ENCODE results near the gene HOXD10. TPM values are rescaled to one million over a fixed set of nuclear protein-coding genes. Genes with fewer than 3 reads are reported as not detected.

Gene HOXD10
- total RNA-seq, 1 experiment from 2014 or later, result not detected

DNA sequence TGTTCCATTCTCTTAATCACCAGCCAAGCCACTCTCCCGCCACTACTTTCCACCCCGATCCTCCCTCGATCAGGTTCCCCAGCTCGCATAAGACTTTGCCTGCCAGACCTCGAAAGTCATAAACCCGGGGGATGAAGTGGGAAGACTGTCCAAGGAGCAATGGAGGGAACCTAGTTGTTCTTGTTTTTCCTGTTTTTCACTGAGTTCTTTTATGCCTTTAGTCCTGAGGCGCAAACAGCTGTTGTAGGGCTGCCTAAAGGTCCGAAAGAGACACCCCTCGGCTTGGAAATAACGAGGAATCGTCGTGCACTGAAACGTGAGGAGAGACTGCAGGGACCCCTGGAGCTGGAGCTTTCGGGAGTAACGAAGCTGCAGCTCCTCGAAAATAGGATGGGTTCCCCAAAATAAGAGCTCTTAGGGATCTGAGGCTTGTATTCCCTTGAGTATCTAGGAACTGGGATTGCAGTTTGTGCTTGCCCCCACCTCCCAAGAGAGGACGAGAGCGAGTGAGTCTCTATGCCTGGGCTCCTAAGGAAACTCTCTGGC lies 18.7 kb upstream of the HOXD10 start:
- no peak for DNase-seq (ENCODE audit: low read depth, low spot score)
- TF ChIP-seq CTCF (IDR thresholded peaks at IDR 0.05) (no peak; the same call in 1 of the 2 replicates), TCF7L2 (IDR thresholded peaks at IDR 0.05; ENCODE audit: low read depth, low read length) (no peak), REST (IDR thresholded peaks at IDR 0.05; ENCODE audit: insufficient read depth in 1 of 2, low read depth in 2 of 2, low read length in 1 of 2) (no peak), SIN3A (IDR thresholded peaks at IDR 0.05; ENCODE audit: borderline replicate concordance, insufficient read depth, low read depth, low read length) (no peak), POLR2AphosphoS5 (IDR thresholded peaks at IDR 0.05; ENCODE audit: low read depth, low read length) (no peak)
- CTCF ChIA-PET, result interaction anchor here (0.5 to 2.2 kb wide), 6 partner anchors 10 to 1396 kb away, joined by 3 to 10 read pairs (median 7); no protein-coding TSS in a partner anchor
- BruUV-seq (replicated peaks), result no TSS peak
- Histone ChIP-seq H3K9me3 (ENCODE audit: control insufficient read depth, insufficient read depth, low read depth, low read length) (no peaks in the 10 kb centered on the region), H3K27me3 (ENCODE audit: control insufficient read depth, insufficient read depth, low read length) (peaks cover 5% of the 10 kb centered on the region), H3K27ac (ENCODE audit: low read length) (no peak overlapping the region), H3K4me1 (ENCODE audit: control insufficient read depth, insufficient read depth, low read length) (peaks cover 13% of the 10 kb centered on the region), H3K36me3 (ENCODE audit: control insufficient read depth, insufficient read depth, low read length) (no peaks in the 10 kb centered on the region), H3K4me3 (ENCODE audit: low read depth in 2 of 2, low read length in 2 of 2) (peak overlapping the region; percentile 52 to 87)
- ATAC-seq, result peak; percentile 35
- intact Hi-C loops (cut with micrococcal nuclease; ENCODE audit: unreplicated experiment) (loop anchor here (5.0 kb wide), 3 partner anchors 846 to 1401 kb away; no protein-coding TSS in a partner anchor), in situ Hi-C loops (cut with HindIII; ENCODE audit: low pct_unique_long_range_greater_than_20kb, low sequenced_read_pairs) (no loop called here)
- POLR2A ChIA-PET, result interaction anchor here (0.6 kb wide), 1 partner anchor 955 kb away, joined by 7 read pairs; no protein-coding TSS in a partner anchor

DNA sequence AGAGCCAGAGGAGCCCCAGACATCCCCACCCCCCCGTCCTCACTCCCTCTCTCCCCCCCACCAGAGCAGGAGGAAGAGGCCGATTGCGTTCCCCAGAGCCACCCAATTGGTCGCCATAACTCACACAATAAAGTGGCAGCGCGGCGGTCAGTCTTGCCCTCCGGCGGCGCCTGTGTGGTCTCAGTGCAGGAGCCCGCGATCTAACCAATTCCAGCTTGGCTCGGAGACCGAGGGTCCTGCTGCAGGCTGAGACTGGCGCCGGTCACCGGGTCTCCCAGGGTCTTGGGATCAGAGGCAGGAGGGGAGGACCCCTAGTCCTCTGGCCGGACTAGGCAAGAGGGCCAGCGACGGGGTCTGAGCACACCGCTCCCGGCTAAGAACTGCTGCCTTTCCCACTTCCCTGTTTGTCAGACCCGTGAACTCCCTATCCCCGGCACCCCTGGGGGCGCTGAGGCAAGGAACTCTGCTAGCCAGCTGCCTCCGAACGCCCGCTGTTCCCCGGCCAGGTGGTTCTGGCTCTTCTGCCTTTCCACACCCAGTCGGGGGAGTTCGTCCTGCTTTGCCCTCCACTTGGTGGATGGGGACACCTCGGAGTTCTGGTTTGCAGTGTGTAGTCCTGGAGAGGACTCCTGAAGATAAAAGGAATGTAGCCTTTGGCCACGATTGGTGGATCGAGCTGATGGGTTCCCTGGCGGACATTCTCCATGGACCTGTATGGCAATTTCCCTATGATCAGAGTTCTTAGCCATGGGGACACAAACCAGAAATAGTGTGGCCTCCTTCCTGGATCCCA lies 18.0 kb upstream of the HOXD10 start:
- peaks cover 5% of the 10 kb centered on the region for H3K27me3 ChIP-seq (ENCODE audit: control insufficient read depth, insufficient read depth, low read length)
- no peaks in the 10 kb centered on the region for H3K36me3 ChIP-seq (ENCODE audit: control insufficient read depth, insufficient read depth, low read length)
- H3K9me3 ChIP-seq (ENCODE audit: control insufficient read depth, insufficient read depth, low read depth, low read length), result no peaks in the 10 kb centered on the region
- ChIA-PET POLR2A (no interaction called here), CTCF (interaction anchor here (0.7 to 2.2 kb wide), 4 partner anchors 10 to 847 kb away, joined by 3 to 10 read pairs (median 7); no protein-coding TSS in a partner anchor)
- no peak overlapping the region for H3K27ac ChIP-seq (ENCODE audit: low read length)
- peak overlapping the region; percentile 52 to 87; a peak in 3 of 4 replicates for H3K4me3 ChIP-seq (ENCODE audit: low read depth in 2 of 2, low read length in 2 of 2)
- no peak for DNase-seq (ENCODE audit: low read depth, low spot score)
- H3K4me1 ChIP-seq (ENCODE audit: control insufficient read depth, insufficient read depth, low read length), result peaks cover 13% of the 10 kb centered on the region
- no peak for TF ChIP-seq POLR2AphosphoS5 (IDR thresholded peaks at IDR 0.05; ENCODE audit: low read depth, low read length)
- TF ChIP-seq SIN3A (IDR thresholded peaks at IDR 0.05; ENCODE audit: borderline replicate concordance, insufficient read depth, low read depth, low read length), result no peak
- no peak for TF ChIP-seq TCF7L2 (IDR thresholded peaks at IDR 0.05; ENCODE audit: low read depth, low read length)
- no peak for TF ChIP-seq REST (IDR thresholded peaks at IDR 0.05; ENCODE audit: insufficient read depth in 1 of 2, low read depth in 2 of 2, low read length in 1 of 2)
- no peak for TF ChIP-seq CTCF (IDR thresholded peaks at IDR 0.05)
- intact Hi-C loops (cut with micrococcal nuclease; ENCODE audit: unreplicated experiment), result loop anchor here (5.0 kb wide), 3 partner anchors 846 to 1401 kb away; no protein-coding TSS in a partner anchor
- in situ Hi-C loops (cut with HindIII; ENCODE audit: low pct_unique_long_range_greater_than_20kb, low sequenced_read_pairs), result no loop called here
- BruUV-seq (replicated peaks), result no TSS peak
- ATAC-seq, result no peak; the same call in 1 of the 2 replicates

Measured in Panc1 (cell line).